ENCODE measurements around the gene HDAC4.

DNA sequence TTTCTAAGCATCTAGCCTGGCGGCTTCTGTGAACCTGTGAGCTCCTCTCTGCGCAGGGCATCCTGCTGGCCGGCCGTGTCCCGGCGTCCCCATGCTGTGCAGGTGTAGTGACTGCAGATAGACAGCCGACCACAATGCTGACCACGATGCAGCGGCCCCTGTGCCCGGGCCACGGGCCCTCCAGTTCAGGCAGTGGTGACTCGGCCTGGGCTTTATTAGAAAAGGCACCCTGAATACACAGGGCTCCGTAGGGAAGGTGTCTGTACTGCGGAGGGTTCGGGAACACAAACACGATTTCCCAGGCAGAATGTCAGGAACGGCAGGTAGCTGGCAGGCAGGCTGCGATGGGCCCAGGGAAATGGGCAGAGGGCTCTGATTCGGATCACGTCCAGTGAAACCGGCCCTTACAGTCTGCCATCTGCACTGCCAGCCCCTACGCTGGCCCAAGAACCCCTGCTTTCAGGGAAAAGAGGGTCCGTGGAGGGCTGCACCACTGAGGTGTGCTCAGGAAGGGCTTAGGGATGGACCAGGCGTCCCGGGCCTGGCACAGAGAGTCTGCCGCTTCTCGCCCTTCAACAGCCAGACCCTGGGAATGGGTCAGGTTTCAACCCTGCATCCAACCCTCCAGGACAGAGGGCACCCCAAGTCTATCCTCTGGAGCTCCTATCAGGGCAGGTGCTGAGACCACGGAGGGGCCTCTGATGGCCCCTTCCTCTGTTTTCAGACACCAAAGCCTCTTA lies 196.5 kb downstream of the HDAC4 start:
- TF ChIP-seq, protein P1, sequence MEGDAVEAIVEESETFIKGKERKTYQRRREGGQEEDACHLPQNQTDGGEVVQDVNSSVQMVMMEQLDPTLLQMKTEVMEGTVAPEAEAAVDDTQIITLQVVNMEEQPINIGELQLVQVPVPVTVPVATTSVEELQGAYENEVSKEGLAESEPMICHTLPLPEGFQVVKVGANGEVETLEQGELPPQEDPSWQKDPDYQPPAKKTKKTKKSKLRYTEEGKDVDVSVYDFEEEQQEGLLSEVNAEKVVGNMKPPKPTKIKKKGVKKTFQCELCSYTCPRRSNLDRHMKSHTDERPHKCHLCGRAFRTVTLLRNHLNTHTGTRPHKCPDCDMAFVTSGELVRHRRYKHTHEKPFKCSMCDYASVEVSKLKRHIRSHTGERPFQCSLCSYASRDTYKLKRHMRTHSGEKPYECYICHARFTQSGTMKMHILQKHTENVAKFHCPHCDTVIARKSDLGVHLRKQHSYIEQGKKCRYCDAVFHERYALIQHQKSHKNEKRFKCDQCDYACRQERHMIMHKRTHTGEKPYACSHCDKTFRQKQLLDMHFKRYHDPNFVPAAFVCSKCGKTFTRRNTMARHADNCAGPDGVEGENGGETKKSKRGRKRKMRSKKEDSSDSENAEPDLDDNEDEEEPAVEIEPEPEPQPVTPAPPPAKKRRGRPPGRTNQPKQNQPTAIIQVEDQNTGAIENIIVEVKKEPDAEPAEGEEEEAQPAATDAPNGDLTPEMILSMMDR (IDR thresholded peaks at IDR 0.05), result no peak
- no peak for TF ChIP-seq POLR2A (IDR thresholded peaks at IDR 0.05)
